Islet of Langerhans (tissue), 1 donor: ENCODE results near the gene C6orf89.
"Not testable (repeated sequence)": the region's sequence is repeated elsewhere in the genome, so short reads cannot be mapped to it uniquely, and the experiment has no call there.

Experiments
- FAIRE-seq: peaks from one replicate; lab custom pipeline; 2011; peaks lifted over from hg19 to GRCh38; lab: Jason Lieb, UNC

Gene C6orf89

GRCh38 chr6:36949076-36949475 is 63.3 kb downstream of the C6orf89 start:
- FAIRE-seq, result not testable (repeated sequence)

GRCh38 chr6:36949636-36950035 is 63.9 kb downstream of the C6orf89 start:
- FAIRE-seq, result no peak

DNA sequence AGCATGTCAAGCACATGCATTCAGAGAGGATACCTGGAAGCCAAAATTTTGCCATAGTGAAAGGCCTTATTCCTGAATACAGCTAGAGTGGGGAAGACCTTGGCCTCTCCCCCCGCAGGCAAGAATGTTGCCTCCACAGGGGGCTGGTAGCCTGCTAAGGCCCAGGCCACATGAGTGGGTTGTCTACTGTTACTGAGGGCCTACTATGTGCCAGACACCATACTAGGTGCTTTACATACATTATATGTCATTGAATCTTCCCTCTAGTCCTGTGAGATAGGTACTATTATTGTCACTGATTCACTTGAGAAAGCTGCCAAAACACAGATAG is 68.1 kb downstream of the C6orf89 start:
- no peak for FAIRE-seq

DNA sequence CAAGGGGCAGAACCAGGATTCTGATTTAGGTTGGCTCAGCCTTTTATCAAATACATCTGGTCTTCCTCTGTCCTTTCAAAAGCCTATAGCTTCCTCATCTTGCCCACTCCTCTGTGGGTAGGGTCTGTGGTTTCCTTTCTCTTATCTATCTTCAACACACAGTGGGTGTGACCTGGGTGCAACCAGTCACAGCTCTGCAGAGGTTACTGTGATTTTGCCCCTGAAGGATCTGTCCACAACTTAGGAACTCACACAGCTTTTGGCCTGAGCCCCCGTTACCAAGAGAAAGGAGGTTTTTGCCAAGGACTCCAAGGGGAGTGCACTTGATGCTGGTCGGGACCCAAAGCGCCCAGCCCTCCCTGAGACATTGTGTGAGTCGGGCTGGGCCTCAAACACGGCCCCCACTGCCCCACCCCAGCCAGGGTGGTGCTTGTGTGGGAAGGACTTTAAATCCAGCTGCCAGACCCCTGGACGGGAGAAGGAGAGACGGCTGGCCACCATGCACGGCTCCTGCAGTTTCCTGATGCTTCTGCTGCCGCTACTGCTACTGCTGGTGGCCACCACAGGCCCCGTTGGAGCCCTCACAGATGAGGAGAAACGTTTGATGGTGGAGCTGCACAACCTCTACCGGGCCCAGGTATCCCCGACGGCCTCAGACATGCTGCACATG is 68.6 kb downstream of the C6orf89 start, which contains the start of gene PI16:
TSS of gene PI16 (plus strand) at position 477 of the 670 bp plus-strand sequence. CDS start at position 500, 23 bp downstream.
- no peak for FAIRE-seq

DNA sequence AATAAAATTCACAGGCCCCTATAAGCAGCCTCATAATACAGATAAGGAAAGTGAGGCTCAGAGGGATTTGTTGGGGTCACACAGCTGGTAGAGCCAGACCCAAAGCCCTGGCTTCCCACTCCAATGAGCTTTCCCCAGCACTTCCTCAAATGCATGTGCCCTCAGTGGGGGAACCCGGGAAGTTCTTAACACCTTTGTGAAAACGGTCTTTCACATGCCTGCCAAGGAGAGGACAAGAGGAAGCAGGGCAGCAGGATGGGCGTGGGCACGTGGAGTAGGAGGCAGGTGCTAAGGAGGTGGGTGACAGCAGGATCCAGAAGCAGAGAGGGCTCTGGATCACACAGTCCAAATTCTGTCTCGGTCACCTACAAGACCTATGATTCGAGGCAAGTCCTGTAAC is 69.4 kb downstream of the C6orf89 start:
- no peak for FAIRE-seq

- FAIRE-seq, result no peak
Observed at GRCh38 chr6:36955671-36956445, 70.1 kb downstream of the C6orf89 start.

DNA sequence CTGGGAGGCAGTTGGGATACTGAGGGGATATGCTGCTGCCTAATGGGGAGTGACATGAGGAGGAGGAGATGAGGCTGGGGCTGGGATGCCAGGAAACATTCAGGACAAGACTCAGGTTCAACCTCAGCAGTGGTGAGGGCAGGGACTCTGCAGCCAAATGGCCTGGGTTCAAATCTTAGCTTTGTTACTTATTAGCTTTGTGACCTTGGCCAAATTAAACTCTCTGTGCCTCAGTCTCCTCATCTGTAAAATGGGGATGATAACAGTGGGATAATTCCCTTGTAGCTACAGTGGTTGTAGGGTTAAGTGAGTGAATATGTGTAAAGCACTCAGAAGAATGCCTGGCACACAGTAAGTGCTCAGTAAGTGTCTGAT is 70.7 kb downstream of the C6orf89 start:
- FAIRE-seq, result no peak

GRCh38 chr6:36957773-36958271 is 72.1 kb downstream of the C6orf89 start:
- no peak for FAIRE-seq

- FAIRE-seq, result no peak
Observed at GRCh38 chr6:36958775-36959554, 73.2 kb downstream of the C6orf89 start.

- FAIRE-seq, result no peak
Observed at GRCh38 chr6:36959555-36960250, 74.0 kb downstream of the C6orf89 start.

DNA sequence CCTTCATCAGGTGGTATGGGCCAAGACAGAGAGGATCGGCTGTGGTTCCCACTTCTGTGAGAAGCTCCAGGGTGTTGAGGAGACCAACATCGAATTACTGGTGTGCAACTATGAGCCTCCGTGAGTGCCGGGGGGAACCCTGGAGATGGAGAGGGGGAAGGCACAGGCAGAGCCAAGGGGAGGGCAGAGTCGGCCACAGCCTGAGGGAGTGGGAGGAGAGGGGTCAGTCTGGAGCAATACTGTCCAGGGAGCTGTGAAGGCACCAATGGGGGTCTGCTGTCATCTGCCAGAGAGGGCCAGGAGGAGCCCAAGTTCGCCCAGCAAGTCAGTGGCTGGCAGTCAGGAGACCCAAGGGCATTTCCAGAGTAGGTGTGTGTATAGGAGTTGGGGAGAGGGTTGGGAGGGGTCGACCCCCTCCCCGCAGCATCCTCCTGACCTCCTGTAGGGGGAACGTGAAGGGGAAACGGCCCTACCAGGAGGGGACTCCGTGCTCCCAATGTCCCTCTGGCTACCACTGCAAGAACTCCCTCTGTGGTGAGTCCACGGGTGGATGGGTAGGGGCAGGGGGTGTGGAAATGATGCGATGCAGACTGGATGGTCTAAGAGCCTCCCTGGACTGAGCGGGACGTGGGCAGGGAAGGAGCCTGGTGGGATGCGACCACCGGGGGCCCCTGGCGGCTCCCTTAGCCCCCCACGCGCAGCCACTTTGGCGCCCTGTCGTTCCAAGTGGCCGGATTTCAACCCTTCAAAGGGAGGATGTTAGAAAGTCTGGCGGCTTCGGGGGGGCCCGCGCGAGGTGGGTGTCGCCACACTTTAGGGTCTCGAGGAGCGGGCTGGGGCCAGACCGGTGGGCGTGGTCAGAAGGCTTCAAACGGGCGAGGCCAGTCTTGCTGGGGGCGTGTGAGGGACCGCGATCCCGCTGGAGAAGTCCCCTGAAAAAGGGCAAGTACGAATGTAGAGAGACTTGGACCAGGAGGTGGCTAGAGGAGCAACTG is 76.0 kb downstream of the C6orf89 start:
- no peak for FAIRE-seq

DNA sequence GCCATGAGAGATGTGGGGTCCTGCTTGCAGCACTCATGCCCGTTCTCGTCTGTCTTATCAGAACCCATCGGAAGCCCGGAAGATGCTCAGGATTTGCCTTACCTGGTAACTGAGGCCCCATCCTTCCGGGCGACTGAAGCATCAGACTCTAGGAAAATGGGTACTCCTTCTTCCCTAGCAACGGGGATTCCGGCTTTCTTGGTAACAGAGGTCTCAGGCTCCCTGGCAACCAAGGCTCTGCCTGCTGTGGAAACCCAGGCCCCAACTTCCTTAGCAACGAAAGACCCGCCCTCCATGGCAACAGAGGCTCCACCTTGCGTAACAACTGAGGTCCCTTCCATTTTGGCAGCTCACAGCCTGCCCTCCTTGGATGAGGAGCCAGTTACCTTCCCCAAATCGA is 77.1 kb downstream of the C6orf89 start:
- FAIRE-seq, result no peak

DNA sequence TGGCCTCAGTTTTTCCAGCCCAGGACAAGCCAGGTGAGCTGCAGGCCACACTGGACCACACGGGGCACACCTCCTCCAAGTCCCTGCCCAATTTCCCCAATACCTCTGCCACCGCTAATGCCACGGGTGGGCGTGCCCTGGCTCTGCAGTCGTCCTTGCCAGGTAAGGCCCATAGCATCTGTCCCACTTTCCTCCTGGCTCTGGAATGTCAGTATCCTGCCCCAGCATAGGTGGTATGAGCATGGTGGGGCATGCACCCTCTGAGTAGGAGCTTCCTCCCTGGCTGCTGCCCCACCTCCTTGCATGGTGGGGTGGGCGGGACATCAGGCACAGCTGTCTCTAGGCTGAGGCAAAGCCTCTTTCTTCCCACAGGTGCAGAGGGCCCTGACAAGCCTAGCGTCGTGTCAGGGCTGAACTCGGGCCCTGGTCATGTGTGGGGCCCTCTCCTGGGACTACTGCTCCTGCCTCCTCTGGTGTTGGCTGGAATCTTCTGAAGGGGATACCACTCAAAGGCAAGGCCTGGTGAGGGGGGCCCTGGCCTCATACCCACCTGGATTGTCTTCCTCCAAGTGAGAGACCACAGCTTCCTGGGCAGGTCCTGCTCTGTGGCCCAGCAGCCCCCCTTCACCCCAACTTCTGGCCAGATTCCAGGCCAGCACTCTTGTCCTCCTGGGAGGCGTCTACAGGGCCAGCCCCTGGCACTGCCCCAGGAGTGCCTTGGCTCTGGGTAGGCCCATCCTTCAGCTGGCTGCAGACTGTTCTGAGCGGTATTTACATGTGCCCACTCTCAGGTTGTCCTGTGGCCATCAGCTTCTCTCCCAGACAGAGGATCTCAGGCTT is 77.9 kb downstream of the C6orf89 start:
- no peak for FAIRE-seq

GRCh38 chr6:36964349-36964748 is 78.6 kb downstream of the C6orf89 start:
- FAIRE-seq, result no peak

GRCh38 chr6:36964908-36965307 is 79.2 kb downstream of the C6orf89 start:
- FAIRE-seq, result no peak

DNA sequence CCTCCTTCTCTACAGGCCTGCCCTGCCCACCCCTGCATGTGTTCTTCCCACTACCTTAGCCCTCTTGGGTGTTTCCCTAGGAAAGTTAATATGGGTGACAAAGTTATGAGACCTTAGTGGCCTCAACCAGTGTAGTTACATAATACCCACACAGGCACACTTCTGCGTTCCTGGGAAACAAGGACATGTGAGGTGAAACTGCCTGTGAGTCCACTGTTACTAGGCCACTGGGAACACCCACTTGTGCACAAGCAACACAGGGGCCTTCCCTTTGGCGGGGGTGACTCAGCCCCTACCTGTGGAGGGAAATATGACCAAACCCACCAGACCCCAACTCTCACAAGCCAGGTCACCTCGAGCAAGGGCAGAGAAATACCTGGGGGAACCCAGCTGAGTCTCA is 81.5 kb downstream of the C6orf89 start:
- FAIRE-seq, result no peak

- FAIRE-seq, result no peak
Observed at GRCh38 chr6:36967757-36968156, 82.0 kb downstream of the C6orf89 start.

DNA sequence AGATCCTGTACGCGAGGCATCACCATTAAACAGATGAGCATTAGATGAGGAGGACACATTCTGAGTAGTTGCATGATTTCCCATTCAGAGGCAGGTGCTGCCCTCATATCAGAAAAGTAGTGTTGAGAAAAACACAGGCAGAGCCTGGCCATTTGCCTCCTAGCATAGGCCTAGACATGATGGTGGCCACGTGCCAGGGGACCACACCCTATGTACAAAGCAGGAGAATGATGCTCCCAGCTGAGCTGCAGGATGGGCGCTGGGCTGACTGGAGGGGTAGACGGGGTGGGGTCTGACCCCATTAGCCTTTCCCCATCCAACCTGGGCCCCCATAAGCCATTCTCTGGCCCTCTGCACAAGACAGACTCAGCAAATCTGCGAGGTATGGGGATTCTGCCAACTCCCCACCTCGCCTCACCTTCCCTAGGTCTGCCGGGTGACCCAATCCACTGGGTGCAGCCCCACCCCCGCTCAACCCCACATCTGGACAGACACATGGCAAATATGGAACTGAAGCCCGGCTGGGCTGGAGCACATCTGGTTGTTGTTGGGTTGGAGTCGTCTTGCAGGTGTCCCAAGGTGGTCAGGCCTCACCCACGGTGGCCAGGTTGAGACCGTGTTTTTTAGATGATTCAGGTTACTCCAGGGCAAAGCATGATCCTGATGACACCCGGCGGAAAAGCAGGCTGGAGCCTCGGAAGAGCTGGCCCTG is 82.7 kb downstream of the C6orf89 start:
- no peak for FAIRE-seq

GRCh38 chr6:36969240-36969691 is 83.5 kb downstream of the C6orf89 start:
- no peak for FAIRE-seq
